Hepatocyte (in vitro differentiated cells): ENCODE data around the gene CLIC2. TPM values are rescaled to one million over a fixed set of nuclear protein-coding genes. Genes with fewer than 3 reads are reported as not detected.

Source experiments
- DNase-seq: peaks from one replicate; pipeline ENCODE4 v3.0.0-alpha.2; 2016; ENCODE audit warnings: low spot score
- H2AFZ ChIP-seq: fragments of 200-600 bp; sonication (generic); 2 replicates; pipeline ENCODE4 v1.6.0; 2016; ENCODE audit warnings: antibody characterized with exemption, mild to moderate bottlenecking
- H3K27ac ChIP-seq: fragments of 200-600 bp; sonication (generic); 2 replicates; pipeline ENCODE4 v1.5.1; 2016; ENCODE audit warnings: mild to moderate bottlenecking
- H3K27me3 ChIP-seq: fragments of 200-600 bp; sonication (generic); 2 replicates; pipeline ENCODE4 v1.6.1; 2016
- H3K36me3 ChIP-seq: fragments of 200-600 bp; sonication (generic); replicated peaks from 2 replicates; pipeline ENCODE4 v1.5.1; 2016; ENCODE audit warnings: low read depth; ENCODE audit not compliant: insufficient read depth
- H3K4me1 ChIP-seq: fragments of 200-600 bp; sonication (generic); 2 replicates; pipeline ENCODE4 v1.5.1; 2016; ENCODE audit warnings: mild to moderate bottlenecking, moderate library complexity; ENCODE audit not compliant: insufficient read depth
- H3K4me2 ChIP-seq: fragments of 200-600 bp; sonication (generic); 2 replicates; pipeline ENCODE4 v1.6.0; 2016
- H3K4me3 ChIP-seq: fragments of 200-600 bp; sonication (generic); 2 replicates; pipeline ENCODE4 v1.5.1; 2016; ENCODE audit warnings: mild to moderate bottlenecking
- H3K79me2 ChIP-seq: fragments of 200-600 bp; sonication (generic); 2 replicates; pipeline ENCODE4 v1.6.0; 2017; ENCODE audit warnings: mild to moderate bottlenecking
- H3K9me2 ChIP-seq: fragments of 200-600 bp; sonication (generic); replicated peaks from 2 replicates; pipeline ENCODE4 v1.6.0; 2017; ENCODE audit warnings: mild to moderate bottlenecking; ENCODE audit not compliant: insufficient read depth
- H3K9me3 ChIP-seq: fragments of 200-600 bp; sonication (generic); 2 replicates; pipeline ENCODE4 v1.5.1; 2016; ENCODE audit warnings: low read depth, mild to moderate bottlenecking
- H4K20me1 ChIP-seq: fragments of 200-600 bp; sonication (generic); 2 replicates; pipeline ENCODE4 v1.6.0; 2016; ENCODE audit warnings: mild to moderate bottlenecking; ENCODE audit not compliant: insufficient read depth, poor library complexity, severe bottlenecking
- EZH2 ChIP-seq: fragments of 200-600 bp; sonication (generic); IDR thresholded peaks from 2 replicates; pipeline ENCODE4 v1.6.1; 2016; ENCODE audit warnings: antibody characterized with exemption, mild to moderate bottlenecking, borderline replicate concordance
- EZH2phosphoT487 ChIP-seq: fragments of 200-600 bp; sonication (generic); IDR thresholded peaks from one replicate; pipeline ENCODE4 v1.6.1; 2018; ENCODE audit warnings: antibody characterized with exemption, mild to moderate bottlenecking, low read depth, moderate library complexity; ENCODE audit not compliant: unreplicated experiment, severe bottlenecking
- WGBS: methylation state at CpG from one replicate; pipeline ENCODE4 v1.1.6; 2016; ENCODE audit warnings: low lambda C conversion rate; ENCODE audit errors: missing lambda C conversion rate; 5-methylcytosine and 5-hydroxymethylcytosine counted together
- polyA plus RNA-seq: library from polyadenylated mRNA; unstranded; fragments of >200 nt; fragmentation: Nextera tagmentation; extraction: Ambion mirVana; gene quantifications from 2 replicates; pipeline ENCODE4 v1.2.1, GENCODE V29; 2016
- total RNA-seq: library from RNA; depleted of rRNA; stranded (reverse); fragments of >200 nt; gene quantifications from 2 replicates; pipeline ENCODE4 v1.2.3, GENCODE V29; 2014
- TF ChIP-seq, protein P1 (sequence below): fragments of 200-600 bp; sonication (generic); IDR thresholded peaks from 2 replicates; pipeline ENCODE4 v1.5.1; 2016; ENCODE audit warnings: antibody characterized with exemption, mild to moderate bottlenecking; ENCODE audit not compliant: poor library complexity

Gene CLIC2
- total and polyA plus RNA-seq, 2 experiments from 2014 or later = 0.71 to 2.2 TPM

DNA sequence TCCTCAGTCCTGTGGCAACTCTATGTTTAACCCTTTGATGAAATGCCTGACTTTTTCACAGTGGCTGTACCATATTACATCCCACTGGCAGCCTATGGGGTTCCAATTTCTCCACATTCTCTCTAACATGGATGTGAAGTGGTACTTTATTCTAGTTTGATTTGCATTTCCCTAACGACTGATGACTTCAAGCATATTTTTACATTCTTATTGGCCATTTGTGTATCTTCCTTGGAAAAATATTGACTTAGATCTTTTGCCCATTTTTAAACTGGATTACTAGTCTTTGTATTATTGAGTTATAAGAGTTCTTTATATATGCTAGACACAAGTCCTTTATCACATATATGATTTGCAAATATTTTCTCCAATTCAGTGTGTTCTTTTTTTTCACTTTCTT, 68.0 kb downstream of the CLIC2 start:
- no peak for DNase-seq
- no peak overlapping the region for H3K4me3 ChIP-seq

GRCh38 chrX:155263854-155264628, 70.4 kb downstream of the CLIC2 start, which contains the start of gene RAB39B:
TSS of gene RAB39B (minus strand) at chrX:155264491. CDS start at chrX:155264288, 203 bp downstream.
- Histone ChIP-seq H3K4me1 (no peaks in the 10 kb centered on the region), H3K27me3 (no peaks in the 10 kb centered on the region), H3K9me3 (no peaks in the 10 kb centered on the region), H3K9me2 (no peaks in the 10 kb centered on the region), H3K4me2 (peak within 1 kb of the TSS; percentile 68), H3K36me3 (no peaks in the 10 kb centered on the region), H3K27ac (no peak within 1 kb of the TSS), H3K4me3 (no peak within 1 kb of the TSS), H2AFZ (peak within 1 kb of the TSS; percentile 66), H4K20me1 (no peaks in the 10 kb centered on the region), H3K79me2 (no peaks in the 10 kb centered on the region)
- 48% methylated on average over 46 of the region's 58 CpGs for WGBS
- DNase-seq = peak; percentile 61
- no peak for TF ChIP-seq EZH2phosphoT487
- TF ChIP-seq, protein P1, sequence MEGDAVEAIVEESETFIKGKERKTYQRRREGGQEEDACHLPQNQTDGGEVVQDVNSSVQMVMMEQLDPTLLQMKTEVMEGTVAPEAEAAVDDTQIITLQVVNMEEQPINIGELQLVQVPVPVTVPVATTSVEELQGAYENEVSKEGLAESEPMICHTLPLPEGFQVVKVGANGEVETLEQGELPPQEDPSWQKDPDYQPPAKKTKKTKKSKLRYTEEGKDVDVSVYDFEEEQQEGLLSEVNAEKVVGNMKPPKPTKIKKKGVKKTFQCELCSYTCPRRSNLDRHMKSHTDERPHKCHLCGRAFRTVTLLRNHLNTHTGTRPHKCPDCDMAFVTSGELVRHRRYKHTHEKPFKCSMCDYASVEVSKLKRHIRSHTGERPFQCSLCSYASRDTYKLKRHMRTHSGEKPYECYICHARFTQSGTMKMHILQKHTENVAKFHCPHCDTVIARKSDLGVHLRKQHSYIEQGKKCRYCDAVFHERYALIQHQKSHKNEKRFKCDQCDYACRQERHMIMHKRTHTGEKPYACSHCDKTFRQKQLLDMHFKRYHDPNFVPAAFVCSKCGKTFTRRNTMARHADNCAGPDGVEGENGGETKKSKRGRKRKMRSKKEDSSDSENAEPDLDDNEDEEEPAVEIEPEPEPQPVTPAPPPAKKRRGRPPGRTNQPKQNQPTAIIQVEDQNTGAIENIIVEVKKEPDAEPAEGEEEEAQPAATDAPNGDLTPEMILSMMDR = peak; percentile 14

More for the DNA sequence above, 68.0 kb downstream of the CLIC2 start:
- Histone ChIP-seq H3K4me2 (no peak overlapping the region), H3K9me3 (no peaks in the 10 kb centered on the region), H3K27ac (no peak overlapping the region), H4K20me1 (no peaks in the 10 kb centered on the region), H2AFZ (no peak overlapping the region), H3K27me3 (no peaks in the 10 kb centered on the region), H3K36me3 (no peaks in the 10 kb centered on the region), H3K9me2 (no peaks in the 10 kb centered on the region), H3K79me2 (no peaks in the 10 kb centered on the region), H3K4me1 (no peaks in the 10 kb centered on the region)
- TF ChIP-seq, protein P1 = no peak
- TF ChIP-seq EZH2 (no peak), EZH2phosphoT487 (no peak)
- WGBS = 76% methylated on average over 1 of the region's 1 CpG

DNA sequence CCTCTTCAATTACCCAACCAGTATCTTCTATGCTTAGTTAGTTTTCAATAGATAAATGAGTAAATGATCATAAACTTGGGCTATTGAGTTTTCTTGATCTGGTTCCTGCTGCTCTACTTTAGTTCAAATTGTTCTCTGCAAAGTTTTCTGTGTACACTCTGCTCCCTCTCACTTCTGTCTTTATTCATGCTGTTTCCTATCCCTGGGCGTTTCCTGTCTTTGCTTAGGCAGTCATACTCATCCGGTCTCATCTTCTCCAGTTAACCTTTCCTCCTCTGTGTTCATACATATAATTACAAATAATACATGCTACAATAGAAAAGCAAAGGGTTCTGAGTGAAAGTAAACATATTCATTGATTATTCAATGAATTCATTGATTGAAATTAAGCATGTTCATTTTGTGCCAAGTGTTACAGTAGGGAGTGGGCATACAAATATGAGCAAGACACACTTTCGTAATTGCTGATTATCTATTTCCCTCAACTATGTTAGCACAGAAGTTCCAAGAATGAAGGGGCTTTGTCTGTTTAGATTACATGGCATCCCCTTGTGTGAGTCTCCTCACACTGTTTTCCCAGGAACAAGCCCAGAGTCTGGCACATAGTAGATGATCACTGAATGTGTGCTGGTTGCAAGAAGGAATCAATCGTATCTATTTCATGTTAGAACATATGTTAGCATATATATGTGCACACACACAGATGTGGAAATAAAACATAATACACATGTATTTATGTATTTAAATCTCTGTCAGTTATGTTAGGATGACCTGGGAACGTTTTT, 71.3 kb downstream of the CLIC2 start:
- no peak overlapping the region for H3K4me3 ChIP-seq
- H2AFZ ChIP-seq = peak overlapping the region; percentile 66
- DNase-seq = no peak
- no peaks in the 10 kb centered on the region for H4K20me1 ChIP-seq
- TF ChIP-seq EZH2phosphoT487 = no peak
- TF ChIP-seq, protein P1 = no peak
- TF ChIP-seq EZH2 = no peak
- 52% methylated on average over 5 of the region's 5 CpGs for WGBS
- no peaks in the 10 kb centered on the region for H3K9me2 ChIP-seq
- no peaks in the 10 kb centered on the region for H3K9me3 ChIP-seq
- H3K4me2 ChIP-seq = peak overlapping the region; percentile 68
- H3K4me1 ChIP-seq = no peaks in the 10 kb centered on the region
- no peaks in the 10 kb centered on the region for H3K79me2 ChIP-seq
- H3K27ac ChIP-seq = no peak overlapping the region
- H3K36me3 ChIP-seq = no peaks in the 10 kb centered on the region
- no peaks in the 10 kb centered on the region for H3K27me3 ChIP-seq
